Lower lobe of right lung (tissue), 2 donors: ENCODE data around the gene PCDHA2. TPM values are rescaled to one million over a fixed set of nuclear protein-coding genes. Genes with fewer than 3 reads are reported as not detected.

ENCODE experiments used
- ATAC-seq, 2 donors: fragments of 200-7000 bp; cut with Tn5 transposase; one replicate each; pipeline ENCODE4 v1.9.1; 2020 to 2022; ENCODE audit warnings: mild to moderate bottlenecking in 2 of 2, moderate library complexity in 2 of 2
- DNase-seq: peaks from one replicate; pipeline ENCODE4 v3.0.0-alpha.2; 2020
- H3K27ac ChIP-seq: fragments of 200-600 bp; one replicate; pipeline ENCODE4 v1.8.0; 2022
- H3K27me3 ChIP-seq: fragments of 200-600 bp; one replicate; pipeline ENCODE4 v1.8.0; 2022; ENCODE audit warnings: low read depth
- H3K36me3 ChIP-seq: fragments of 200-600 bp; one replicate; pipeline ENCODE4 v1.8.0; 2022; ENCODE audit warnings: mild to moderate bottlenecking
- H3K4me1 ChIP-seq: fragments of 200-600 bp; one replicate; pipeline ENCODE4 v1.8.0; 2022
- H3K4me3 ChIP-seq: fragments of 200-600 bp; one replicate; pipeline ENCODE4 v1.8.0; 2022; ENCODE audit warnings: mild to moderate bottlenecking
- H3K9me3 ChIP-seq: fragments of 200-600 bp; one replicate; pipeline ENCODE4 v1.8.0; 2022
- CTCF ChIP-seq: fragments of 200-600 bp; IDR thresholded peaks from one replicate; pipeline ENCODE4 v1.8.0; 2022; ENCODE audit warnings: antibody characterized with exemption, mild to moderate bottlenecking
- intact Hi-C: fragments of 100-400 bp; cut with DNase I; formaldehyde crosslinking; loops from one replicate; pipeline ENCODE4 v1.11.0; 2022
- total RNA-seq: library from RNA; stranded (reverse); fragmentation: NEBNext Ultra II Directional; extraction: Animal tissue kit (Norgen Biotek cat#: 25700); gene quantifications from one replicate; pipeline ENCODE4 v1.2.1, GENCODE V29; 2021
- donor health status: DM: no; HTN: yes; CAD: no; lungs with severe emphysema.

Gene PCDHA2
- total RNA-seq, 1 donor from 2014 or later, result not detected

DNA sequence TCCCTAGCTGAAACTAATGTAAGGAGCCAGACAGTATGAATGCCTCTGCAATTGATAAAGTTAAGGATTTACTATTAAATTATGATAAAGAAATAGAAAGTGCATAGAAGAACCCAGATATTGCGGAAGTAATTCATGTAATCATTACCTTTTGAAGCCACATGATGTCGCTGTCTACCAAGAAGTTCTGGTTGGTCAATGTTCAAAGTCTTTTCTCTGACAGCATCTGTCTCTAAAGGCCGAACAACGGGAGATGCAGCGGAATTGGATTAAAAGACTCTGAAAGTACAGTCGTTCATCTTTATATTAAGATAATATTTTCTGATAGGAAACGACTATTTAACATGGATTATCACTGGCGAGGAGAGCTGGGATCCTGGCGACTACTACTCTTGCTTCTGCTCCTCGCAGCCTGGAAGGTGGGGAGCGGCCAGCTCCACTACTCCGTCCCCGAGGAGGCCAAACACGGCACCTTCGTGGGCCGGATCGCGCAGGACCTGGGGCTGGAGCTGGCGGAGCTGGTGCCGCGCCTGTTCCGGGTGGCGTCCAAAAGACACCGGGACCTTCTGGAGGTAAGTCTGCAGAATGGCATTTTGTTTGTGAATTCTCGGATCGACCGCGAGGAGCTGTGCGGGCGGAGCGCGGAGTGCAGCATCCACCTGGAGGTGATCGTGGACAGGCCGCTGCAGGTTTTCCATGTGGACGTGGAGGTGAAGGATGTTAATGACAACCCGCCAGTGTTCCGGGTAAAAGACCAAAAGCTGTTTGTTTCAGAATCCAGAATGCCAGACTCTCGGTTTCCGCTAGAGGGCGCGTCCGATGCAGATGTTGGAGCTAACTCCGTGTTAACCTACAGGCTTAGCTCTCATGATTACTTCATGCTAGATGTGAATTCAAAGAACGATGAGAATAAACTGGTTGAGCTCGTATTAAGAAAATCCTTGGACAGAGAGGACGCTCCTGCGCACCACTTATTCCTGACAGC is 46.6 kb downstream of the PCDHA2 start, which contains the start of gene PCDHA8:
Gene PCDHA8, plus strand, starts transcription at position 210 of the 985 bp plus-strand sequence. Its CDS starts 135 bp downstream, at position 345.
- no peak for DNase-seq

GRCh38 chr5:140842798-140843733 is 48.4 kb downstream of the PCDHA2 start:
- ATAC-seq (no peak), DNase-seq (no peak)
- peaks cover 21% of the 10 kb centered on the region for H3K27me3 ChIP-seq
- TF ChIP-seq CTCF, result no peak
- H3K9me3 ChIP-seq, result peaks cover 13% of the 10 kb centered on the region
- intact Hi-C loops, result no loop called here
- no peak overlapping the region for H3K27ac ChIP-seq
- H3K4me1 ChIP-seq, result no peaks in the 10 kb centered on the region
- no peaks in the 10 kb centered on the region for H3K36me3 ChIP-seq
- H3K4me3 ChIP-seq, result no peak overlapping the region

More for the DNA sequence above, 46.6 kb downstream of the PCDHA2 start, which contains the start of gene PCDHA8:
- TF ChIP-seq CTCF, result peak; percentile 10
- Histone ChIP-seq H3K4me1 (no peaks in the 10 kb centered on the region), H3K27me3 (peaks cover 23% of the 10 kb centered on the region), H3K9me3 (peaks cover 13% of the 10 kb centered on the region), H3K27ac (no peak within 1 kb of the TSS), H3K4me3 (no peak within 1 kb of the TSS), H3K36me3 (no peaks in the 10 kb centered on the region)
- ATAC-seq, result no peak
- intact Hi-C loops, result no loop called here

Other genes with a start within 250 kb of the PCDHA2 start
- 19.3 TPM for gene EIF4EBP3, start 247.2 kb upstream of the PCDHA2 start, total RNA-seq
- gene SRA1, start 237.4 kb upstream of the PCDHA2 start, total RNA-seq, result 21.4 TPM
- gene APBB3, start 230.3 kb upstream of the PCDHA2 start, total RNA-seq, result 25.1 TPM
- gene SLC35A4, start 230.0 kb upstream of the PCDHA2 start, total RNA-seq, result 71.8 TPM
- 165 TPM for gene CD14, start 161.7 kb upstream of the PCDHA2 start, total RNA-seq
- 12.3 TPM for gene TMCO6, start 155.4 kb upstream of the PCDHA2 start, total RNA-seq
- gene NDUFA2, start 147.2 kb upstream of the PCDHA2 start, total RNA-seq, result 53.3 TPM
- gene IK, start 147.0 kb upstream of the PCDHA2 start, total RNA-seq, result 78.5 TPM
- gene WDR55, start 129.9 kb upstream of the PCDHA2 start, total RNA-seq, result 22.4 TPM
- 1.2 TPM for gene DND1, start 121.3 kb upstream of the PCDHA2 start, total RNA-seq
- 44.5 TPM for gene HARS1, start 103.5 kb upstream of the PCDHA2 start, total RNA-seq
- 27.6 TPM for gene HARS2, start 103.4 kb upstream of the PCDHA2 start, total RNA-seq
- gene ZMAT2, start 94.4 kb upstream of the PCDHA2 start, total RNA-seq, result 42.9 TPM
- gene PCDHA1, start 8.7 kb upstream of the PCDHA2 start, total RNA-seq, result not detected
- gene PCDHA3, start 6.2 kb downstream of the PCDHA2 start, total RNA-seq, result 0.77 TPM
- gene PCDHA4, start 12.2 kb downstream of the PCDHA2 start, total RNA-seq, result 0.59 TPM
- gene PCDHA5, start 26.8 kb downstream of the PCDHA2 start, total RNA-seq, result 0.18 TPM
- 0.50 TPM for gene PCDHA6, start 33.1 kb downstream of the PCDHA2 start, total RNA-seq
- 0.15 TPM for gene PCDHA7, start 39.4 kb downstream of the PCDHA2 start, total RNA-seq
- gene PCDHA8, start 46.3 kb downstream of the PCDHA2 start, total RNA-seq, result 0.38 TPM
- 0.32 TPM for gene PCDHA9, start 53.5 kb downstream of the PCDHA2 start, total RNA-seq
- gene PCDHA10, start 61.0 kb downstream of the PCDHA2 start, total RNA-seq, result 1.5 TPM
- 0.38 TPM for gene PCDHA11, start 74.1 kb downstream of the PCDHA2 start, total RNA-seq
- 6.6 TPM for gene PCDHA12, start 80.5 kb downstream of the PCDHA2 start, total RNA-seq
- 0.97 TPM for gene PCDHA13, start 87.3 kb downstream of the PCDHA2 start, total RNA-seq
- gene PCDHAC1, start 131.4 kb downstream of the PCDHA2 start, total RNA-seq, result 3.1 TPM
- gene PCDHAC2, start 171.6 kb downstream of the PCDHA2 start, total RNA-seq, result 5.8 TPM